Ascending aorta (tissue), 2 donors: ENCODE results near the gene CNKSR3. TPM values are rescaled to one million over a fixed set of nuclear protein-coding genes. Genes with fewer than 3 reads are reported as not detected.

ENCODE experiments used
- DNase-seq, 2 donors: peaks; one replicate each; pipeline ENCODE4 v3.0.0-alpha.2; 2019; ENCODE audit warnings: low spot score in 2 of 2
- H3K27ac ChIP-seq, 2 donors: fragments of 200-600 bp; sonication (generic); one replicate each; pipeline ENCODE4 v1.5.1; 2016 to 2017; ENCODE audit warnings: mild to moderate bottlenecking in 1 of 2
- H3K27me3 ChIP-seq: fragments of 200-600 bp; sonication (generic); one replicate; pipeline ENCODE4 v1.5.1; 2017
- H3K36me3 ChIP-seq, 2 donors: fragments of 200-600 bp; sonication (generic); one replicate each; pipeline ENCODE4 v1.5.1; 2016
- H3K4me1 ChIP-seq, 2 donors: fragments of 200-600 bp; sonication (generic); one replicate each; pipeline ENCODE4 v1.5.1; 2016 to 2017; ENCODE audit warnings: mild to moderate bottlenecking in 1 of 2
- H3K4me3 ChIP-seq, 2 donors: fragments of 200-600 bp; sonication (generic); one replicate each; pipeline ENCODE4 v1.5.1; 2016 to 2017; ENCODE audit warnings: mild to moderate bottlenecking in 1 of 2
- H3K9me3 ChIP-seq, 2 donors: fragments of 200-600 bp; sonication (generic); one replicate each; pipeline ENCODE4 v1.5.1; 2016
- intact Hi-C: fragments of 100-400 bp; cut with DNase I; formaldehyde crosslinking; loops from one replicate; pipeline ENCODE4 v1.15.1; 2023
- total RNA-seq: library from RNA; depleted of rRNA; stranded (reverse); fragments of >200 nt; gene quantifications from one replicate; pipeline ENCODE4 v1.1.0, GENCODE V29; 2016
- TF ChIP-seq, protein P1 (sequence below), 3 experiments: fragments of 200-600 bp in 2 of 3; fragments of 450-650 bp in 1 of 3; sonication (generic) in 2 of 3; IDR thresholded peaks; one replicate each; pipeline ENCODE4 v1.5.1; 2016 to 2019; ENCODE audit warnings: antibody characterized with exemption in 3 of 3, mild to moderate bottlenecking in 1 of 3, moderate library complexity in 1 of 3

The CNKSR3 gene
- total RNA-seq, result 9.7 TPM

- Histone ChIP-seq H3K36me3 (no peaks in the 10 kb centered on the region), H3K4me1 (peaks cover 0 to 9% of the 10 kb centered on the region in 2 donors), H3K9me3 (no peaks in the 10 kb centered on the region), H3K27ac (peak within 1 kb of the TSS; percentile 91 to 93), H3K4me3 (peak within 1 kb of the TSS; percentile 67 to 79), H3K27me3 (no peaks in the 10 kb centered on the region)
- TF ChIP-seq, protein P1, sequence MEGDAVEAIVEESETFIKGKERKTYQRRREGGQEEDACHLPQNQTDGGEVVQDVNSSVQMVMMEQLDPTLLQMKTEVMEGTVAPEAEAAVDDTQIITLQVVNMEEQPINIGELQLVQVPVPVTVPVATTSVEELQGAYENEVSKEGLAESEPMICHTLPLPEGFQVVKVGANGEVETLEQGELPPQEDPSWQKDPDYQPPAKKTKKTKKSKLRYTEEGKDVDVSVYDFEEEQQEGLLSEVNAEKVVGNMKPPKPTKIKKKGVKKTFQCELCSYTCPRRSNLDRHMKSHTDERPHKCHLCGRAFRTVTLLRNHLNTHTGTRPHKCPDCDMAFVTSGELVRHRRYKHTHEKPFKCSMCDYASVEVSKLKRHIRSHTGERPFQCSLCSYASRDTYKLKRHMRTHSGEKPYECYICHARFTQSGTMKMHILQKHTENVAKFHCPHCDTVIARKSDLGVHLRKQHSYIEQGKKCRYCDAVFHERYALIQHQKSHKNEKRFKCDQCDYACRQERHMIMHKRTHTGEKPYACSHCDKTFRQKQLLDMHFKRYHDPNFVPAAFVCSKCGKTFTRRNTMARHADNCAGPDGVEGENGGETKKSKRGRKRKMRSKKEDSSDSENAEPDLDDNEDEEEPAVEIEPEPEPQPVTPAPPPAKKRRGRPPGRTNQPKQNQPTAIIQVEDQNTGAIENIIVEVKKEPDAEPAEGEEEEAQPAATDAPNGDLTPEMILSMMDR (IDR thresholded peaks at IDR 0.05), result peak in 1 of 3 experiments; percentile 16
- peak; percentile 55 to 93 for DNase-seq
- intact Hi-C loops, result loop anchor here (2.0 to 10.0 kb wide), 6 partner anchors 63 to 294 kb away; partner anchors contain the start of gene SCAF8
Observed at GRCh38 chr6:154510144-154510905, at the start of gene CNKSR3. CNKSR3 (minus strand) TSS chr6:154510685; CDS start chr6:154510114, 571 bp downstream.

DNA sequence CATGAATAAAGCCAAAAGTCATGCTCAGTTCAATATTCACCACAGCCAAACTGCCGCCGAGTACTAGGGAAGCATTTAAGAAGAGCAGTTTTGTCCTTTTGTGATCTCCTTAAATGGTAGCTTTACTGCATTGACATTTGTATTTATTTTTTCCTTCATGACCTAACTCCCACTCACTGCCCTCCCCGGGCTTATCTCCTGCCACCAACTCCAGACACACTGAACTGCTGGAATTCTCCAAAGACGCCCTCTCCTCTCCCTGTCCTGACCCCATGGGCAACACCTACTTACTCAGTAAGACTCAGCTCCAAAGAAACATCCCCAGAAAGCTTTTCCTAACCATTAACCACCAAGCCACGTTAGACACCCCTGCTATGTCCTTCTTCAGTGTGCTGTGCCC lies 48.5 kb upstream of the CNKSR3 start:
- H3K27ac ChIP-seq, result no peak overlapping the region
- intact Hi-C loops, result no loop called here
- no peaks in the 10 kb centered on the region for H3K4me1 ChIP-seq
- no peak overlapping the region for H3K4me3 ChIP-seq
- H3K9me3 ChIP-seq, result no peaks in the 10 kb centered on the region
- no peaks in the 10 kb centered on the region for H3K36me3 ChIP-seq
- no peaks in the 10 kb centered on the region for H3K27me3 ChIP-seq
- TF ChIP-seq, protein P1 (IDR thresholded peaks at IDR 0.05), result no peak
- no peak for DNase-seq

GRCh38 chr6:154558513-154558912 lies 48.0 kb upstream of the CNKSR3 start:
- no peak overlapping the region for H3K27ac ChIP-seq
- H3K36me3 ChIP-seq, result no peaks in the 10 kb centered on the region
- TF ChIP-seq, protein P1 (IDR thresholded peaks at IDR 0.05), result no peak
- H3K9me3 ChIP-seq, result no peaks in the 10 kb centered on the region
- H3K4me1 ChIP-seq, result no peaks in the 10 kb centered on the region
- intact Hi-C loops, result no loop called here
- H3K27me3 ChIP-seq, result no peaks in the 10 kb centered on the region
- no peak for DNase-seq
- H3K4me3 ChIP-seq, result no peak overlapping the region

- TF ChIP-seq, protein P1 (IDR thresholded peaks at IDR 0.05), result no peak
- Histone ChIP-seq H3K4me1 (no peaks in the 10 kb centered on the region), H3K9me3 (no peaks in the 10 kb centered on the region), H3K27me3 (no peaks in the 10 kb centered on the region), H3K27ac (no peak overlapping the region), H3K4me3 (no peak overlapping the region), H3K36me3 (no peaks in the 10 kb centered on the region)
- DNase-seq, result no peak
- intact Hi-C loops, result no loop called here
Observed at GRCh38 chr6:154555073-154555677, 44.7 kb upstream of the CNKSR3 start.

GRCh38 chr6:154554491-154554890 lies 44.0 kb upstream of the CNKSR3 start:
- intact Hi-C loops, result no loop called here
- Histone ChIP-seq H3K27me3 (no peaks in the 10 kb centered on the region), H3K4me1 (no peaks in the 10 kb centered on the region), H3K36me3 (no peaks in the 10 kb centered on the region), H3K27ac (no peak overlapping the region), H3K4me3 (no peak overlapping the region), H3K9me3 (no peaks in the 10 kb centered on the region)
- TF ChIP-seq, protein P1 (IDR thresholded peaks at IDR 0.05), result no peak
- DNase-seq, result no peak
